CD4-positive, alpha-beta T cell treated with Interleukin-12 subunit alpha and Interleukin-12 subunit beta, for 1 hour (primary cell): ENCODE data around the gene MAFG.

Source experiments
- DNase-seq: peaks from one replicate; pipeline ENCODE4 v3.0.0-alpha.2; 2020

Gene MAFG

GRCh38 chr17:81935709-81936084 lies 8.2 kb upstream of the MAFG start:
- DNase-seq = no peak

GRCh38 chr17:81934850-81935708 lies 7.5 kb upstream of the MAFG start:
- no peak for DNase-seq

- no peak for DNase-seq
Observed at GRCh38 chr17:81934098-81934757, 6.7 kb upstream of the MAFG start.

DNA sequence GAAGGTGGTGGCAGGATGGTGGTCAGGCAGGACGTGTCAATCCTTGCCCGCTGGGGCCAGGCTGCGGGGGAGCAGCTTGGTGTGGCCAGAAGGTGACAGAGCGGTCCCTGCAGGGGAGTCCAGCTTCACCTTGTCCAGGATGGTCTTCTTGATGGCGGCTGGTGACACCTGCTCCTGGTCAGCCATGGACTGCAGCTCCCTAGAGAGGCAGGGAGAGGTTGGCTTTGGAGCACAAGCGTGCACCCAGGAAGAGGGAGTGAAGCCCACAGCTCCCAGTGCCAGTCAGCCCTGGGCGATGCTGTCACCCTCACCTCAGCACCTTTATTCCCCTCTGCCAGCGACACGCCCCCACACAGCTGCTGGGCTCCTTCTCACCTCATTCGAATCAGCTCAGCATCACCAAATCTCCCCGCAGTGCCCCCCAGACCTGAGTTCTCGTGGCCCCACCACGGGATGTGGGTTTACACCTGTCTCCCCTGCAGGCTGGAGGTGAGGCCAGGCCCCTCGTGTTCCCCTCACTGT lies 5.7 kb upstream of the MAFG start:
- DNase-seq = no peak

DNA sequence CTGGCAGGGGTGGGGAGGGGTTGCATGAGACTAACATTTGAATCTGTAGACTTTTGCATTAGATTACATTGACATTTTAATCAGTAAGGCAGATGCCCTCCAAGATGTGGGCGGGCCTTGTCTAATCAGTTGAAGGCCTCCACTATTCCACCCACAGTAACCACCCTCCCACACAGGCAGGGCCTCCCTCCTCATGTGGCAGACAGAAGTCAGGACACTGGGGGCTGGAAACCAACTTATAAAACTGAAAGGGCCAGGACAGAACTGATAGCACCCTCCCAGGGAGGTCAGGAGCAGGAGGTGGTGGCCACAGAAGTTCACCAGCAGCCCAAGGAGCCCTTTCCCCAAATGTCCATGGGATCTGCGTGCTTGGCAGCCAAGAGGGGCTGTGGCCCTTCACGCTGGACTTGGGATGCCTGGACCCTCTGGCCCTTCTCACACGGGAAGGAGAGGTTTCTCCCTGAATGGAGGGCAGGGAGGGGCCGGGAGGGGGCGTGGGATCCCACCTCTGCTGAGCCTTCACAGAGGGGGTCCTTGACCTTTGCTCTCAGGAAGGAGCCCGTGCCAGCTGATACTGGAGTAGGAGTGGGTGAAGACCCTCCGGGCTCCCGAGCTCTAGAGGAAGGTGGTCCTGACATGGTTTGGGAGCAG lies 4.9 kb upstream of the MAFG start:
- no peak for DNase-seq

- DNase-seq = no peak
Observed at GRCh38 chr17:81931557-81932332, 4.2 kb upstream of the MAFG start.

DNA sequence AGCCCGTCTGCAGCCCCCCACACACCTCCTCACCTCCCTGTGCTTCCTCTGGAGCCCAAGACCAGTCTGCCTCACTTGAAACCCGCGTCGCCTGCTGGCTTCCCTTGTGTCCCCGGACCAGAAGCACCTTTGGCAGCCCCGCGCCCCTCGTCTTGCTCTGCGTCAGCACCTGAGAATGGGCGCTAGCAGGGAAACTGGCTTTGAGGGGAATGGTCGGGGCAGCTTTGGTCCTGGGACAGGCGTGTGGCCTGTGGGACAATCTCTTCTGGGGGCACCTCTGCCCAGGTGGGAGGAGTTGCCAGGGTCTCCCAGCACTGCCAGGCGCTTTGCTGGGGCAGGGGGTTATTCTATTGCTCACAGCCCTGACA lies 3.6 kb upstream of the MAFG start:
- DNase-seq = no peak

DNA sequence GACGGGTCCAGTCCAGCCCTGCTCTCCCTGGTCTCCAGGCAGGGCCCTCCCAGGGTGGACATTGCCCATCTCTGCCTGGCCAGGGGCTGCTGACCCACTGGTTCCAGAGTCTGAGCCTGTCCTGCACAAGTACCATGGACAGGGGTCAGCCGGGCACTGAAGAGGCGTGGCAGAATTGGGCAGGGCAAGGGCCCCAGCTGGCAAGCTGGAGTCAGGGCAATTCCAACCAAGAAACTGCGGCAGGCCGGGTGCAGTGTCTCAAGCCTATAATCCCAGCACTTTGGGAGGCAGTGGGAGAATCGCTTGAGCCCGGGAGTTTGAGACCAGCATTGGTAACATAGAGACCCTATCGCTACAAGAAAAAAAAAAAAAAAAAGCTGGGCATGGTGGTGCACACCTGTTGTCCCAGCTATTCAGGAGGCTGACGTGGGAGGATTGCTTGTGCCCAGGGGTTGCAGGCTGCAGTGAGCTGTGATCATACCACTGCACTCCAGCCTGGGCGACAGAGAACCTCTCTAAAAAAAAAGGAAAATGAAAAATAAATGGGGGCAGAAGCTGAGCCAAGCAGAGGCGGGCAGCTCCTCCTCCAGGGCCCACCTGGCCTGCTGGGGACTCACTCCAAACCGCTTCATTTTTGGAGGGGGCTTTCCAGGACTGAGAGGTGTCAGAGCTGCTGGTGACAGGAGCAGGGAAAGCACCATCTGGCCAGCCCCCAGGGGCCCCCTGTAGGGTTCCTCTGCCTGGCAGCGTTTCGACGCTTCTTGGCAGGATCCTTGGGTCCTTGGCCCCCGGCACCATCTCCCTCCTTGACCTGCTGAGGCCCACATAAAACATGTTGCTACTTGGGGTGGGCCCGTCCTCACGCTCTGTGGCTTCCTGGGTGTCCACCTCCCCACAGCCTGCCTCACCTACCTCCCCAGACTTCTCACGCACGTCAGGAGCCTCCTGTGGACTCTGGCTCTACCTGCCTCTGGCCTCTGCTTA lies 2.9 kb upstream of the MAFG start:
- DNase-seq = no peak

DNA sequence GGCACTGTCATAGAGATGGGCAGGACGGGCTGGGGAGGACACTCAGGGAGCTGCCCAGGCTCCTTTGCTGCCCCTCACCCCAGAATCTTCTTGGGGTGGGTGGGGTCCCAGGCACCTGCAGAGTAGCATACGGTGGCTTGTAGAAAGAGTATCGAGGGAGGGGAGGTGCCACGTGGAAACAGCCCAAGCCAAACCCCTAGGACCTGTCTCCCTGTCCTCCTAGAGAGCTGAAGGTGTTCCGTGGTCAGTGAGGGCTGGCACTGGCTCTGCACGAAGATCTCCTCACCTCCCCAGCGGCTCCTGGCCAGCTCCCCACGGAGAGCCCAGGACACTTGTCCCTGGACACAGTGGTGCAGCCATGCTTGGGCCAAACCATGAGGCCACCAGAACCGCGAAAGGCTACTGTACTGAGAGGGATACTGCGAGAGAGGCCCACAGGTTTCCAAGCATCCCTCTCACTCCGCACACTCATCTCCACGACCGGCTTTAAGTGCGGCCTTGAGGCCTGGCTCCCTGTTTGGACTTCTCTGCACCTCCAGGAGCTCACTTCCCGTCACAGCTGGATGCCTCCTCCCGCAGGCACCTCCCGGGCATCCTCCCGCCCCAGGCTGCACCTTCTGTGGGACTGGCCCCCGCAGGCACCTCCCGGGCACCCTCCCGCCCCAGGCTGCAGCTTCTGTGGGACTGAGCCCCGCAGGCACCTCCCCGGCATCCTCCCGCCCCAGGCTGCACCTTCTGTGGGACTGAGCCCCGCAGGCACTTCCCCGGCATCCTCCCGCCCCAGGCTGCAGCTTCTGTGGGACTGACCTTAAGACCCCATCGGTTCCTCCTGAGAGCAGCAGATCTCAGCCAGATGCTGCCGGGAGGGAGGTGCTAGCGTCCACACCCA lies 2.0 kb upstream of the MAFG start:
- no peak for DNase-seq

- DNase-seq = no peak
Observed at GRCh38 chr17:81928544-81929252, 1.2 kb upstream of the MAFG start.

GRCh38 chr17:81927152-81927652 lies 333 bp downstream of the MAFG start:
- DNase-seq = no peak

GRCh38 chr17:81926451-81927151 lies 934 bp downstream of the MAFG start:
- peak; percentile 55 for DNase-seq

DNA sequence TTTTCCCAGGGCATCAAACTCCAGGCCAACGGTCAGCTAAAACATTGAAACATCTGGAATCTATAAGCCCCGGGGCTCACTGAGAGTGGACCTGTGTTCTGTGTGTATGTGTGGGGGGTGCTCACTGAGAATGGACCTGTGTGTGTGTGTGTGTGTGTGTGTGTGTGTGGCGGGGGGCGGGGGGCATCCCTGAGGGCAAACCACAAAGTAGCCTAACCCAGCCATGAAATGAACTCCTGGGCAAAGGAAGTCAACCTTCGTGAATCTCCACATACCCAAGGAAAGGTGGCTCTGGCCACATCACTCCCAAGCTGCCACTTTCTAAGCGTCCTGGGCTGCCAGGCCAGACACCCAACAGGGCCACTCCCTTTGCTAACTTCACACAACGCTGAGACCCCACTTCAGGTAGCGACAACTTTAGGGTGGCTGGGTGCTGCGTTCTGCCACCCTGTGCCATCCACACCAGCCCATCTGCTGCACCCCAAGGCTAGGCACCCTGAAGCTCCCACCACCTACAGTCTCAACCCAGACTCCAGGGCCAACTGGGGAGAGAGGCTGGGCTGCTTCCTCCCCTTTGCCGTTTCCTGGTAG lies 1.6 kb downstream of the MAFG start:
- no peak for DNase-seq

DNA sequence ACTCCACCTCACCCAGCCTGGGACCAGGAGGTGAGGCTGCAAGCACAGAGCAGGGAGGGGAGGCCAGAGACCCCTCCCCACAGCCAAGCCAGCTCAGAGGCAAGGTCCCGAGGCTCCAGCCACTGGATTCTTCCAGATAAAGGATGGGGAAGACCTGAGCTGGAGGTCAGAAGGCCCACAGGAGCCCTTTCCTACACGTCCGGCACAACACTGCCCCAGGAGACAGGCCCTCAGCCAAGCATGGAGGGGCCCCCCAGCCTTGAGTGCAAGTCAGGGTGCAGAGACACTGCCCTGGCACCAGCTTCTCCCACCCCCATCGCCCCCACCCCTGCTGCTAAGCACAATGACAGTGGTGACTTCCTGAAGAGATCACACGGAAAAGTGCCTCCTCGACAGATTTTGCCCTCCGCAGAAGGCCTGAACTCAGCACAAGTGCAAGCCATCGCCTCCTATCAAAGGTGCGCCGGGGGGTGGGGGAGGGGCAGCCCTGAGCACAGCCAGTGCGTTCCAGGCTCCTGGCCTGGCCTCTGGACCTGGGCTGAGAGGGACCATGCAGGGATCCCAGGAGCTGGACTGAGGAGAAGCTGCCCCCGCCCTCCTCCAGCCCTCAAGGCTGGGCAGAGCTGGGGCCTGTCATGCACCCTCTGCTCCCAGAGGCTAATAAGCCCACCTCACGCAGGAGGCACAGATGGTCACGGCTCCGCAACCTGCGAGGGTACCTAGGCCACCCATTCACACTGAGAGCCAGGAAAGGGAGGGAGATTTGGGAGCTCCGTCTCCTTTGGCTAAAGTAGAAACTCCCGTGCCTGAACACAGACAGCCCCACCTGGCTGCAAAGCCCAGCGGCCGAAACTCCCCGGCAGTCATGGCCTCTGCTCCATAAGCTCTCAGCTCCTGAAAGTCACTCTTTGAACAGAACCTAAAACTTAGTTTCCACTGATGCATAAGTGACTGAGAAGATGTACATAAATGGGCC lies 2.7 kb downstream of the MAFG start:
- peak; percentile 32 for DNase-seq

DNA sequence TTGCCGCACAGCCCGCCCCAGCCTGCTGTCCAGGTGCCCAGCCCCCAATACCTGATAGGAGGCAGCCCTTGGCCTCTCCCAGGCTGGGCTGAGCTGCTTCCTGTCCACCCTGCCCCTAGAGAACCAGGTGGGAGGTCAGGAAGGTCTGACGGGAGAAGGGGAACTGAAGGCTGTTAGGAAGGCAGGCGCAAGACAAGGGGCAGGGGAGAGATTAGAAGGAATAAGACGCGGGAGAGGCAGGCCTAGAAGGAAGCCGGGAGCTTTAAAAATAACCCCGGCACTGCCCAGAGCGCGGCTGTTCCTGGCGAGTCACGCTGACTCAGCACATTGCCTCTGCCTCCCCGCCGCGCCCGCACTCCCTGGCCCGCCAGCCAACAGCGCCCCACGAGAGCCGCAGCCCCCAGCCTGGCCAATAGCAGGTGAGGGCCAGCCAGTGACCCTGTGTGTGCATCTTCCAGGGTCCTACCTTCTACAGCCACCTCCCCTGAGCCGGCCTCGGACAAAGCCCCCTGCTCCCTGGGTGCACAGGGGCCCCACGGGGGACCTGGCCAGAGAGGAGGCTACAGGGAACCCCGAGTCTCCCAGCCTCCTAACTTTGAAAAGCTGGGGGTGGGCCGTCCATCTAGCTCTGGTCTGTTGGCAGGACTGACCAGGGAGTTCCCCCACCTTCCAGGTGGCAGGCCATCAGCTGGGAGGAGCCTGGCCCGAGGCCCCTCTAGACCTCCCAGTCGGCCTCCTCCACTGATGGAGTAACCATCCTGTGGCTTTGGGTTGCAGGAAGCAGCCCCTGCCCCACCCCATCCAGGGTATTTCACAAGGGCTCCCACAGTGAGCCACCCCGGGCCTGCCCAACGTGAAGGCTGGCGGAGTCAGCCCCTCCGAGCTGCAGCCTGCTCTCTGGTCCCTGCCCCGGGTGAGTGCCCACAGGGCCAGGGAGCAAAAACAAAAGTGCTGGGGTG lies 4.0 kb downstream of the MAFG start:
- DNase-seq = peak; percentile 27
